DOHH2 (cell line): ENCODE data around the gene NUAK2.

Experiments
- H3F3A ChIP-seq: fragments of 200-600 bp; sonication (generic), shearing (Covaris generic); 2 replicates; pipeline ENCODE4 v1.6.0; 2016; ENCODE audit warnings: antibody characterized with exemption, mild to moderate bottlenecking; ENCODE audit not compliant: control insufficient read depth, insufficient read depth
- H3K27ac ChIP-seq: fragments of 200-600 bp; sonication (generic); 2 replicates; pipeline ENCODE4 v1.5.1; 2014; ENCODE audit warnings: low read depth, mild to moderate bottlenecking, low read length, moderate library complexity
- H3K27me3 ChIP-seq: fragments of 200-600 bp; sonication (generic); 2 replicates; pipeline ENCODE4 v1.6.1; 2014; ENCODE audit warnings: mild to moderate bottlenecking, low read length, mixed read lengths; ENCODE audit not compliant: control insufficient read depth
- H3K36me3 ChIP-seq: fragments of 200-600 bp; sonication (generic); 2 replicates; pipeline ENCODE4 v1.6.1; 2014; ENCODE audit warnings: mild to moderate bottlenecking, low read length, moderate library complexity, mixed read lengths; ENCODE audit not compliant: control insufficient read depth
- H3K4me1 ChIP-seq: fragments of 200-600 bp; sonication (generic); 2 replicates; pipeline ENCODE4 v1.6.1; 2014; ENCODE audit warnings: mild to moderate bottlenecking, low read length, mixed read lengths; ENCODE audit not compliant: control insufficient read depth
- H3K4me2 ChIP-seq: fragments of 200-600 bp; sonication (generic); 2 replicates; pipeline ENCODE4 v1.6.0; 2014; ENCODE audit warnings: mild to moderate bottlenecking, low read length, moderate library complexity
- H3K4me3 ChIP-seq: fragments of 200-600 bp; sonication (generic); 2 replicates; pipeline ENCODE4 v1.5.1; 2014; ENCODE audit warnings: mild to moderate bottlenecking, low read length, mixed read lengths
- H3K79me2 ChIP-seq: fragments of 200-600 bp; sonication (generic); 2 replicates; pipeline ENCODE4 v1.6.1; 2014; ENCODE audit warnings: mild to moderate bottlenecking, low read length, mixed read lengths; ENCODE audit not compliant: control insufficient read depth
- H3K9me2 ChIP-seq: fragments of 200-600 bp; sonication (generic); replicated peaks from 2 replicates; pipeline ENCODE4 v1.6.1; 2014; ENCODE audit warnings: mild to moderate bottlenecking, low read length, mixed read lengths; ENCODE audit not compliant: control insufficient read depth
- H3K9me3 ChIP-seq: fragments of 200-600 bp; sonication (generic); 2 replicates; pipeline ENCODE4 v1.6.1; 2014; ENCODE audit warnings: antibody characterized with exemption, low read length, mixed read lengths; ENCODE audit not compliant: control insufficient read depth, insufficient read depth
- H4K20me1 ChIP-seq: fragments of 200-600 bp; sonication (generic); 2 replicates; pipeline ENCODE4 v1.6.0; 2014; ENCODE audit warnings: low read depth, mild to moderate bottlenecking, antibody characterized with exemption, low read length, moderate library complexity; ENCODE audit not compliant: control insufficient read depth, insufficient read depth
- CTCF ChIP-seq: fragments of 200-600 bp; sonication (generic); IDR thresholded peaks from one replicate; pipeline ENCODE4 v1.5.1; 2014; ENCODE audit warnings: antibody characterized with exemption, mild to moderate bottlenecking, low read depth, low read length; ENCODE audit not compliant: poor library complexity, severe bottlenecking
- EZH2phosphoT487 ChIP-seq: fragments of 200-600 bp; sonication (generic); IDR thresholded peaks from 2 replicates; pipeline ENCODE4 v1.6.1; 2017; ENCODE audit warnings: borderline replicate concordance, mild to moderate bottlenecking, antibody characterized with exemption, low read length, moderate library complexity, mixed read lengths

NUAK2 gene

GRCh38 chr1:205329719-205330118 lies 8.2 kb upstream of the NUAK2 start:
- Histone ChIP-seq H3K36me3 (no peaks in the 10 kb centered on the region), H3K79me2 (no peaks in the 10 kb centered on the region), H3K27me3 (peaks cover 36% of the 10 kb centered on the region), H3K27ac (no peak overlapping the region), H3K9me3 (no peaks in the 10 kb centered on the region), H3K4me3 (no peak overlapping the region), H3F3A (no peaks in the 10 kb centered on the region), H3K4me2 (no peak overlapping the region), H4K20me1 (no peaks in the 10 kb centered on the region), H3K9me2 (no peaks in the 10 kb centered on the region), H3K4me1 (peaks cover 10% of the 10 kb centered on the region)
- TF ChIP-seq CTCF (no peak), EZH2phosphoT487 (no peak)

- H3K4me2 ChIP-seq = no peak overlapping the region
- H3K79me2 ChIP-seq = no peaks in the 10 kb centered on the region
- H4K20me1 ChIP-seq = no peaks in the 10 kb centered on the region
- TF ChIP-seq EZH2phosphoT487 (no peak), CTCF (no peak)
- H3K9me3 ChIP-seq = no peaks in the 10 kb centered on the region
- H3K4me3 ChIP-seq = no peak overlapping the region
- peaks cover 31% of the 10 kb centered on the region for H3K27me3 ChIP-seq
- peaks cover 13% of the 10 kb centered on the region for H3K4me1 ChIP-seq
- H3F3A ChIP-seq = no peaks in the 10 kb centered on the region
- H3K36me3 ChIP-seq = no peaks in the 10 kb centered on the region
- H3K27ac ChIP-seq = no peak overlapping the region
- H3K9me2 ChIP-seq = no peaks in the 10 kb centered on the region
These were observed 6.9 kb upstream of the NUAK2 start for GRCh38 chr1:205328476-205328875.

GRCh38 chr1:205326812-205327466 lies 5.4 kb upstream of the NUAK2 start:
- H3K4me1 ChIP-seq = peaks cover 15% of the 10 kb centered on the region
- no peak overlapping the region for H3K4me3 ChIP-seq
- no peak for TF ChIP-seq CTCF
- TF ChIP-seq EZH2phosphoT487 = no peak
- no peak overlapping the region for H3K4me2 ChIP-seq
- H3K79me2 ChIP-seq = no peaks in the 10 kb centered on the region
- H3K27ac ChIP-seq = no peak overlapping the region
- H3K36me3 ChIP-seq = no peaks in the 10 kb centered on the region
- no peaks in the 10 kb centered on the region for H3K9me3 ChIP-seq
- H3K27me3 ChIP-seq = peaks cover 31% of the 10 kb centered on the region
- no peaks in the 10 kb centered on the region for H3K9me2 ChIP-seq
- no peaks in the 10 kb centered on the region for H3F3A ChIP-seq
- H4K20me1 ChIP-seq = no peaks in the 10 kb centered on the region
